Muscle layer of colon (tissue), 2 donors: Measurements from ENCODE around the gene CTNND2.

Source experiments
- H3K27ac ChIP-seq: one replicate; pipeline ENCODE4 v1.7.0; 2013; ENCODE audit warnings: low read depth, mild to moderate bottlenecking, low read length, moderate library complexity
- H3K27me3 ChIP-seq, 2 donors: one replicate each; pipeline ENCODE4 v1.7.0; 2013; ENCODE audit warnings: low read length in 2 of 2, mild to moderate bottlenecking in 2 of 2; ENCODE audit not compliant: insufficient read depth in 2 of 2, control insufficient read depth in 1 of 2
- H3K36me3 ChIP-seq: one replicate; pipeline ENCODE4 v1.7.0; 2013; ENCODE audit warnings: mild to moderate bottlenecking, low read length; ENCODE audit not compliant: insufficient read depth
- H3K4me1 ChIP-seq: one replicate; pipeline ENCODE4 v1.7.0; 2013; ENCODE audit warnings: mild to moderate bottlenecking, low read length; ENCODE audit not compliant: insufficient read depth
- H3K4me3 ChIP-seq, 2 donors: one replicate each; pipeline ENCODE4 v1.7.0; 2013; ENCODE audit warnings: low read length in 2 of 2, low read depth in 1 of 2, mild to moderate bottlenecking in 1 of 2, moderate library complexity in 1 of 2
- H3K9ac ChIP-seq: one replicate; pipeline ENCODE4 v1.7.0; 2013; ENCODE audit warnings: low read length
- H3K9me3 ChIP-seq: one replicate; pipeline ENCODE4 v1.7.0; 2013; ENCODE audit warnings: mild to moderate bottlenecking, low read length
- donor health status: abdominal sarcoma.
- donor health status: Adenocarcinoma of cecum.

Gene CTNND2

DNA sequence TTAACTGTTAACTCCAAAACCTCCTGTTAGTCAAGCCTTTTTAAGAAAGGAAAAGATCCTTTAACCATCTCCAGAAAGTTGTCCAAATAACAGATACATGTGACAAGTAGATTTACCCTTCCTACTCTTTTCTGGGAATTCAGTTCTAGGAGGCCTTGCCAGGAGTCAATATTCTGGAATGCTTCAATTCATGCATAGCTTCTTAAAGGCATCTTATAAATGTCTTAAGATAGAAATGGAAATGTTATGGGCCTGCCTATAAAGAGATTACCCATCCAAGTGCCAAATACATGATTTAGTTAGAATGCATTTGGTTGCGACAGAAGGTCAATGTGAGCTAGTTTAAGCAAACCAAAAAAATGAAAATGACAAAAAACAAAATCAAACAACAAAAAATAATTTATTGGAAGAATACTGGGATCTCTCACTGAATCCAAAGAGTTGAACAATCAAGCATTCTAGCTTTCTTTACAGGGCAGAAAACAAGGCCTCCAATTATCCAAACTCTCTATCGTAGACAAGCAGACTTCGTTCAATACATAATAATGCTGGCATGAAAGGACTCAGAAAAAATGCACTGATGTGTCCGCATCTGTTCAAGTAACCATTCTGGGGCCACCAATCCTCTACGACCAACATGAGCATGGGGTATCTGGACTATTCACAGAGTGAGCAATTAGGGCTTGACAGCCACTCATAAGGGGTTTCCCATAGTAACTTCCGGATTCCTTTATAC is 188.6 kb downstream of the CTNND2 start:
- Histone ChIP-seq H3K9ac (no peak overlapping the region), H3K4me1 (no peaks in the 10 kb centered on the region), H3K27me3 (no peaks in the 10 kb centered on the region), H3K9me3 (no peaks in the 10 kb centered on the region), H3K36me3 (no peaks in the 10 kb centered on the region), H3K4me3 (no peak overlapping the region), H3K27ac (no peak overlapping the region)

DNA sequence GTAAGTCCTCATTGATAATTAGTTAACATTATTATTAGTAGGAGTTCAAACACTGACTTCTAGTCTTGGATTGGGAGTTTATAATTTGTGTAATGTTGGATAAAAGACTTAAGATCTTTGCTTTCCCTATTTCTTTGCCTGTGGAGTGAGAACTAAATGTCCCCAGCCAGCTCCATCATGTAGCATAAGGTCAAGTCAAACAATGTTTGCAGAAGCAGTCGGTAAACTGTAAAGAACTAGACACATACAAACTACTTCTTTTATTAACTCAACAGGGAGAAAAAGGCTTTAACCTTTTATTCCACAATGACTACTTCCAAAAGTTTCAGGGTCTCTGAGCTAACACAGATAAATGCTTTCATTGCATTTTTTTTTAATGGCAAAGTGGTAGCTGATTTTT is 192.3 kb downstream of the CTNND2 start:
- H3K27me3 ChIP-seq: no peaks in the 10 kb centered on the region
- no peak overlapping the region for H3K4me3 ChIP-seq
- H3K9ac ChIP-seq: no peak overlapping the region
- H3K9me3 ChIP-seq: no peaks in the 10 kb centered on the region
- H3K36me3 ChIP-seq: no peaks in the 10 kb centered on the region
- no peaks in the 10 kb centered on the region for H3K4me1 ChIP-seq
- no peak overlapping the region for H3K27ac ChIP-seq

DNA sequence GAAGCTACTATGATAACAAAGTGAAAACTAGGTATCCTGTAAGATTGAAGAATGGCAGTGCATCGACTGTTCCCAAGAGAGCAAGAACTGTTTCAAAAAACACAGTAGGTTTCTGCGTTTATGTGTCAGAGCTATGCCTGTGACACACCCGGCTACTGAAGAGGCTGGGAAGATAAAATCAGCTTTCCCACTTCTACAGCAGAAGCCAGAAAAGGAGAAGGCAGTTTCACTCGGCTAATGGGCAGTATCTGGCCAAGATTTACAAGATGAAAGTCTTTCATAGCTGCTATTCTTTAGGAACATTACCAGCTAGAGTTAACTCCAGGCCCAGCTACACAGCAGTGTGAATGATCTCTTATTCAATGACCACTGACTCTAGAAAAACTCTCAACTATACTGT is 195.2 kb downstream of the CTNND2 start:
- H3K9me3 ChIP-seq: no peaks in the 10 kb centered on the region
- no peak overlapping the region for H3K27ac ChIP-seq
- H3K4me1 ChIP-seq: no peaks in the 10 kb centered on the region
- no peaks in the 10 kb centered on the region for H3K27me3 ChIP-seq
- H3K9ac ChIP-seq: no peak overlapping the region
- no peak overlapping the region for H3K4me3 ChIP-seq
- no peaks in the 10 kb centered on the region for H3K36me3 ChIP-seq

DNA sequence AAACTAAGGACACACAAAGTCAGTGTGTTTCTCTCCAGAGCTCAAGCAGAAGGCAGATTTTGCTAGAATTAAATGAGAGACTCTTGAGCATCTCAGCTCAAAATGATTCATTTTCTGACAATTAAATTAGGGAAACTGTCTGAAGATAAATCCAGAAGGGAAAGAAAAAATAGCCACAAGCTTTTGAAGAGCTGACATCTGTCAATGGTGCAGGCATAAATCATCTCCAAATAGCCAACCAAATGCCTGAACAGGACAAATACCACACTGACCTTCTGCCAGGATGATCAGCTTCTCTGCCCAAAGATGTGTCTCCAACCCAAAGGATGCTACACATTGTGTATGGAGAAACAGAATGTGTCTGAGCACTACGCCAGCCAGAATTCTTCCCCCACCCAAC is 199.3 kb downstream of the CTNND2 start:
- Histone ChIP-seq H3K9ac (no peak overlapping the region), H3K4me1 (no peaks in the 10 kb centered on the region), H3K27ac (no peak overlapping the region), H3K4me3 (no peak overlapping the region), H3K36me3 (no peaks in the 10 kb centered on the region), H3K27me3 (no peaks in the 10 kb centered on the region), H3K9me3 (no peaks in the 10 kb centered on the region)

DNA sequence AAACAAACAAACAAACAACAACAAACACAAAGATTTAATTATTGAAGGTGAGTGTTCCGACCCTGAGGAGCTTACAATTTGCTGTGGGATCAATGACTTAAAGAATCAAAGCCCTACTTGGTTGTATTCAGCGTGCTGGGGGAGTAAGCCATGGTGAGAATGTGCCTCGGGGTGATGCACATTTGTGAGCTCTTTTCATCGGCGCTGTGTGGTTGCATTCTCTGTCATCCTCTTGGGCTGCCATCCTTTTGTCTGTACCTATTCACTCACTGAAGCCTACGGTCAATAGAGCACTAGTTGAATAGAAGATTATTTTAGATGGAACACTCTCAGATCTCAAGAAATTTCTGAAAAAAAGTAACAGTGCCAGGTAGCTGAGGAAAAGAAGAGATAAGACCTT is 203.9 kb downstream of the CTNND2 start:
- Histone ChIP-seq H3K9ac (no peak overlapping the region), H3K27me3 (no peaks in the 10 kb centered on the region)

DNA sequence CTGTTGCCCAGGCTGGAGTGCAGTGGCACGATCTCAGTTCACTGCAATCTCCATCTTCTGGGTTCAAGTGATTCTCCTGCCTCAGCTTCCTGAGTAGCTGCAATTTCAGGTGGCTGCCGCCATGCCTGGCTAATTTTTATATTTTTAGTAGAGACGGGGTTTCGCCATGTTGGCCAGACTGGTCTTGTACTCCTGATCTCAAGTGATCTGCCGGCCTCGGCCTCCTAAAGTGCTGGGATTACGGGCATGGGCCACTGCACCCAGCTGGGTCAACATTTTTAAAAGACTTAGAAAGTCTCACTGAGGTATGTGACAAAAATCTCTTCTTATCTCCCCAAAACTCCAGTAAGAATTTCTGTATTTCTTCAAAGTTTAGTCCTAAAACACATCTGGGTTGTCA is 211.6 kb downstream of the CTNND2 start:
- no peaks in the 10 kb centered on the region for H3K36me3 ChIP-seq
- H3K9me3 ChIP-seq: no peaks in the 10 kb centered on the region
- no peak overlapping the region for H3K9ac ChIP-seq
- H3K27ac ChIP-seq: no peak overlapping the region
- no peaks in the 10 kb centered on the region for H3K4me1 ChIP-seq
- H3K4me3 ChIP-seq: no peak overlapping the region
- H3K27me3 ChIP-seq: no peaks in the 10 kb centered on the region

More for the DNA sequence above, 203.9 kb downstream of the CTNND2 start:
- Histone ChIP-seq H3K9me3 (no peaks in the 10 kb centered on the region), H3K36me3 (no peaks in the 10 kb centered on the region), H3K27ac (no peak overlapping the region), H3K4me3 (no peak overlapping the region), H3K4me1 (no peaks in the 10 kb centered on the region)

DNA sequence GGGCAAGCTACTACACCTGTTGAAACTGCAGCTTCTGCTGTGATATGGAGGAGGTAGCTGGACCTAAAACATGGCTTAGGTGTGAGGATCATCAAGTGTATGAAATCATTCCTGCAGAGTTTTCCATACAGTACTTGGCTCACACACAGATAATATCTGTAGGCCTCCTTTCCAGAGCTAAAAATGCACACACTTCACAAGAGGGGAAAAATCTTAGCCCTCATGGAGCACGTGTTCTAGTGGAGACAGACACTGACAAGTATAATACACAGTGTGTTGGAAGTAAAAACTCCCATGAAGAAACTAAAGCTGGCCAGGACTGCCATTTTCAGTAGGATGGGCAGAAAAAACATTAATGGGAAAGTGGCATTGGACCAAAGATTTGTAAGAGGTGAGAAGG is 216.7 kb downstream of the CTNND2 start:
- Histone ChIP-seq H3K27me3 (no peaks in the 10 kb centered on the region), H3K27ac (no peak overlapping the region), H3K4me1 (no peaks in the 10 kb centered on the region), H3K36me3 (no peaks in the 10 kb centered on the region), H3K4me3 (no peak overlapping the region), H3K9me3 (no peaks in the 10 kb centered on the region), H3K9ac (no peak overlapping the region)

DNA sequence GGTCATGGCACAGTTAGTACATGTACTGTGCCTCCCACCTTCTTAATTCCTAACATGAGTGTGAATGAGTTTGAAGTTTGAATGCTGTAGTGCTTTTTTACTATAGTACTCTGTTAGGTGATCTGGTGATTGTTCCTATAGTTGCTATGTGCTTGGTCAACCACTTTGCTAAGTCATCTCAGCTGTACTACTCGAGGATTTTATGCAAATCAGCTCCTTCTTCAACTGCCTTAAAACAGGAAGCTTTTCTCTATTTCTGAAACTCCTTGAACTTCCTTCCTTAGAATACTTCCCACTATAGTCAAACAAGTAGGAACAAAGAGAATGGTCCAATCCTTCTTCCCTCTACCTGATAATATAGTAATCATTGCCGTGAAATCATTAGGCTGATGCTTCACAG is 219.6 kb downstream of the CTNND2 start:
- Histone ChIP-seq H3K4me3 (no peak overlapping the region), H3K9ac (no peak overlapping the region), H3K27ac (no peak overlapping the region), H3K27me3 (no peaks in the 10 kb centered on the region), H3K9me3 (no peaks in the 10 kb centered on the region), H3K36me3 (no peaks in the 10 kb centered on the region), H3K4me1 (no peaks in the 10 kb centered on the region)

DNA sequence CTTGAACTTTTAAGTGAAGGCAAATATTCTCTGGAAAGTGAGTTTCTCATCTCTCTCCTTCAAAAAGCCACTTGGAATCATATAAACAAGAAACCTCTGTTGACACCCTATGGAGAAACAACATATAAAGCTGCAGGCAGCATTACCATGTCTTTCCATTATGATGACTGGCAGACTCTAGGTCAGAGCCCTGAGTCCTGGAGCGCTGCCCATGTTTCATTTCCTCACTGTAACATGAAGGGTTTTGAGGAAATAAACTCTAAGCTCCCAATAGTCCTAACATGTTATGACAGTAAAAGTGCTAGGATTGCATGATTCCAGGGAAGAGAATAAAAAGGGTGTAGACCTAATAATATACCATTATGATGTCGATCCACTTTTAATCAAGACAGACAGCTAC is 220.6 kb downstream of the CTNND2 start:
- Histone ChIP-seq H3K27ac (no peak overlapping the region), H3K4me1 (no peaks in the 10 kb centered on the region), H3K9ac (no peak overlapping the region), H3K27me3 (no peaks in the 10 kb centered on the region), H3K4me3 (no peak overlapping the region), H3K9me3 (no peaks in the 10 kb centered on the region), H3K36me3 (no peaks in the 10 kb centered on the region)

DNA sequence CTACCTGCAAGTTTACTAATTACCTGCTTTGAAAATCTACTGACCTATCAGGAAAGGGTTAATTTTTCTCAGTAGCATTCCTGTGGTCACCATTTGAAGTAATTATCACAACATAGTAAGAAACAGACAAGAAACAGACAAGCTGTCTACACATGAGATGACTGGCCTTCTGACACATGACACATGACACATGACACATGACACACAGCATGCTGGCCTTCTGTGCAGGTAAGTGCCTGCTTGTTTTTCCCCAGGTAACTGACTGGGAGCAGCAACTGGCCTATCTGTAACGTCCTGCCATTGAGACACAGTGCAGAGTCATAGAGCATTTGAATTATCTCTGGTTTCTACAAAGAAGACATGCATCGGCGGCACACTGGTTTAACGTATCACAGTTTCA is 222.4 kb downstream of the CTNND2 start:
- no peaks in the 10 kb centered on the region for H3K9me3 ChIP-seq
- no peaks in the 10 kb centered on the region for H3K36me3 ChIP-seq
- no peak overlapping the region for H3K9ac ChIP-seq
- H3K4me3 ChIP-seq: no peak overlapping the region
- H3K4me1 ChIP-seq: no peaks in the 10 kb centered on the region
- no peaks in the 10 kb centered on the region for H3K27me3 ChIP-seq
- no peak overlapping the region for H3K27ac ChIP-seq

DNA sequence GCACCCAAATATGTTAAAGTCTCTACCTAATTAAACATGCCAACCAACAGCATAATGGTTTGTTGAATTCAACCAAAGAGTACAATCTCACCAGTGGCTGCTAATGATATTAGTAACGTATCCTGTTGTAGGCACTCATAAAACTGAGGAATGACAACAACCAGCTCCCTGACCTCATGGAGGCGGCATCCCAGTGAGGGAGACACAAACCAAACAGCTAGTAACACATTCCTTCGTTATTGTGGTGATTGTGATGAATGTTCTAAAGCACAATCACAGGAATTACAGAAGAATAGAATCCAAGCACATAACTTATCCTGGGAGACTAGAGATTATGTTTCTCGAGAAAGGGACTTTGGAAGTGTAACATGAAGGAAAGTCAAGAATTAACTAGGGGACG is 224.6 kb downstream of the CTNND2 start:
- Histone ChIP-seq H3K27ac (no peak overlapping the region), H3K9me3 (no peaks in the 10 kb centered on the region), H3K4me3 (no peak overlapping the region), H3K4me1 (no peaks in the 10 kb centered on the region), H3K36me3 (no peaks in the 10 kb centered on the region), H3K27me3 (no peaks in the 10 kb centered on the region), H3K9ac (no peak overlapping the region)

DNA sequence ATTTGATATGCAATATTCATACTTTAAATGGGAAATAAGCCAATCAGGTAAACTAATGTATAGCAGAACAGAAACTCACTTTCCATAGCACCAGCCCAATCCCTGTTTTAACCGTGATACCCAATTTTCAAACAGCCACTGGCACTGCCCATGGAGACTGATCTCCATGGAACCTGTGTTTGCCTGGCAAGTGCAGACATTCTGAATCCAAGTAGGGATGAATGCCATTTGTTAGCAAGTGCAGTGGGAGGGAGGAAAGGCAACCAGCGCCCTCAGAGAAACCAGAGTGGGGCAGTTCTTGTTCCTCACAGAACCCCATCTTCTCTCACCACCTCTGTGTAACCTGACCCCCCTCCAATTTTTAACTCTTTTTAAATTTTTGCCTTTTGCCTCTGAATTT is 229.1 kb downstream of the CTNND2 start:
- Histone ChIP-seq H3K27ac (no peak overlapping the region), H3K36me3 (no peaks in the 10 kb centered on the region), H3K4me3 (no peak overlapping the region)

More for the DNA sequence above, 229.1 kb downstream of the CTNND2 start:
- no peaks in the 10 kb centered on the region for H3K4me1 ChIP-seq
- no peak overlapping the region for H3K9ac ChIP-seq
- H3K27me3 ChIP-seq: no peaks in the 10 kb centered on the region
- H3K9me3 ChIP-seq: no peaks in the 10 kb centered on the region
